OCI-LY7 (cell line): ENCODE data around the gene ESPNL. TPM values are rescaled to one million over a fixed set of nuclear protein-coding genes. Genes with fewer than 3 reads are reported as not detected.

Source experiments
- BruUV-seq: library from RNA; stranded (reverse); fragments of 400-500 nt; replicated peaks from 2 replicates; lab custom pipeline; 2021; lab: Mats Ljungman, UMichigan
- CTCF ChIA-PET: fragments of 300-600 bp; sonication (Branson Sonifier 250); formaldehyde crosslinking; loops from one replicate; lab custom pipeline; 2022; ENCODE audit warnings: antibody characterized with exemption; ENCODE audit not compliant: unreplicated experiment; lab: Charles Lee
- POLR2A ChIA-PET: fragments of 300-600 bp; sonication (Branson Sonifier 250); formaldehyde crosslinking; loops from one replicate; lab custom pipeline; 2022; ENCODE audit warnings: antibody characterized with exemption; lab: Charles Lee
- DNase-seq: peaks from one replicate; pipeline ENCODE4 v3.0.0-alpha.2; 2015; ENCODE audit warnings: low spot score
- H2AFZ ChIP-seq: fragments of 200-600 bp; sonication (generic), shearing (Covaris generic); 2 replicates; pipeline ENCODE4 v1.6.1; 2014; ENCODE audit warnings: mild to moderate bottlenecking, antibody characterized with exemption, low read length, moderate library complexity
- H3K27ac ChIP-seq: fragments of 200-600 bp; sonication (generic); 2 replicates; pipeline ENCODE4 v1.5.1; 2014; ENCODE audit warnings: mixed run types, low read depth, mild to moderate bottlenecking, moderate library complexity, low read length, inconsistent platforms; ENCODE audit not compliant: poor library complexity, severe bottlenecking
- H3K36me3 ChIP-seq: fragments of 200-600 bp; sonication (generic); 2 replicates; pipeline ENCODE4 v1.6.1; 2014; ENCODE audit warnings: mild to moderate bottlenecking, antibody characterized with exemption, low read length, moderate library complexity, mixed read lengths; ENCODE audit not compliant: insufficient read depth
- H3K4me1 ChIP-seq: fragments of 200-600 bp; sonication (generic); 2 replicates; pipeline ENCODE4 v1.5.1; 2014; ENCODE audit warnings: mild to moderate bottlenecking, low read length; ENCODE audit not compliant: insufficient read depth, poor library complexity, severe bottlenecking
- H3K4me2 ChIP-seq: fragments of 200-600 bp; sonication (generic); 2 replicates; pipeline ENCODE4 v1.6.1; 2014; ENCODE audit warnings: mild to moderate bottlenecking, low read length
- H3K4me3 ChIP-seq: fragments of 200-600 bp; sonication (generic); 2 replicates; pipeline ENCODE4 v1.5.1; 2014; ENCODE audit warnings: mild to moderate bottlenecking, low read depth, low read length; ENCODE audit not compliant: poor library complexity, severe bottlenecking
- H3K79me2 ChIP-seq: fragments of 200-600 bp; sonication (generic); 2 replicates; pipeline ENCODE4 v1.6.1; 2016; ENCODE audit warnings: low read depth, mild to moderate bottlenecking, low read length, moderate library complexity, mixed read lengths; ENCODE audit not compliant: insufficient read depth
- H3K9me2 ChIP-seq: fragments of 200-600 bp; sonication (generic); 2 replicates; pipeline ENCODE4 v1.6.1; 2016; ENCODE audit warnings: mild to moderate bottlenecking, low read length, mixed read lengths; ENCODE audit not compliant: insufficient read depth
- H3K9me3 ChIP-seq: fragments of 200-600 bp; sonication (generic); 2 replicates; pipeline ENCODE4 v1.6.1; 2014; ENCODE audit warnings: mild to moderate bottlenecking, mixed run types, low read length, mixed read lengths
- H4K20me1 ChIP-seq: fragments of 200-600 bp; sonication (generic); 2 replicates; pipeline ENCODE4 v1.6.1; 2014; ENCODE audit warnings: mild to moderate bottlenecking, antibody characterized with exemption, low read length, moderate library complexity, mixed read lengths; ENCODE audit not compliant: insufficient read depth
- EZH2phosphoT487 ChIP-seq: fragments of 200-600 bp; sonication (generic); IDR thresholded peaks from 2 replicates; pipeline ENCODE4 v1.6.1; 2018; ENCODE audit warnings: low read depth, borderline replicate concordance, mild to moderate bottlenecking, mixed run types, antibody characterized with exemption, low read length, moderate library complexity, mixed read lengths
- intact Hi-C: fragments of 100-400 bp; cut with micrococcal nuclease; formaldehyde crosslinking; loops from one replicate; pipeline ENCODE4 v1.10.0; 2022; ENCODE audit not compliant: unreplicated experiment
- total RNA-seq, 2 experiments: library from RNA; depleted of rRNA in 1 of 2; stranded (reverse); fragments of >200 nt in 1 of 2; shearing (Covaris generic) in 1 of 2; gene quantifications; 2 replicates each; pipeline ENCODE4 v1.2.3, GENCODE V29; 2014 to 2022
- TF ChIP-seq, protein P1 (sequence below): fragments of 200-600 bp; sonication (generic); conservative IDR thresholded peaks from 2 replicates; pipeline ENCODE4 v1.5.1; 2014; ENCODE audit warnings: mild to moderate bottlenecking, antibody characterized with exemption, low read length, moderate library complexity, mixed read lengths

ESPNL gene
- total RNA-seq, 2 experiments from 2014 or later = 5.0 to 7.7 TPM

DNA sequence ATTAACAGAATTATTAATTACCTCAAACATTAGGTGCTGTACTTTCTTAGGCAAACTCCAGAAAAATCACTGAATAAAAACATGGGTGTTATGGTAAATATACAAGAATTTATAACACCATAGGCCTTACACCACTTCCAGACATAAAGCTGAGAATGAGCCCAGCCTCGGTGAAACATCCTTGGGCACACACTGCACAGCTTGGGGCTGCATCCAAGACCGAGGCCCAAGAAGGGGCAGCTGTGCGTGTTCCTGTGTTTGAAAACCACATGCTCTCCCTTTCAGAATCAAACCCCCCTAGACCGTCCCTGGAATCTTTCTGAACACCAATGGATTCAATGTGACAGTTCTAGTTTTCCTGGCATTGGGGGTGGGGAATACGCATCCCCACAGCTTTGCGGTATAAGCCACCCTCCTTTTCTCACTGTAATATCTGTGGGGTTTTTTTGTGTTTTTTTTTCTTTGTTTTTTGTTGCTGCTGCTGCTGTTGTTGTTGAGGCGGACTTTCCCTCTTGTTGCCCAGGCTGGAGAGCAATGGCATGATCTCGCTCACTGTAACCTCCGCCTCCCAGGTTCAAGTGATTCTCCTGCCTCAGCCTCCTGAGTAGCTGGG, 71.5 kb downstream of the ESPNL start:
- H3K27ac ChIP-seq = peak overlapping the region; percentile 35
- H4K20me1 ChIP-seq = no peaks in the 10 kb centered on the region
- CTCF ChIA-PET = no interaction called here
- no peak overlapping the region for H2AFZ ChIP-seq
- POLR2A ChIA-PET = interaction anchor here (0.7 kb wide), 2 partner anchors 125 to 281 kb away, joined by 3 to 5 read pairs; no protein-coding TSS in a partner anchor
- H3K79me2 ChIP-seq = no peaks in the 10 kb centered on the region
- DNase-seq = no peak
- H3K4me1 ChIP-seq = peaks cover 28% of the 10 kb centered on the region
- no peak for TF ChIP-seq EZH2phosphoT487
- TF ChIP-seq, protein P1, sequence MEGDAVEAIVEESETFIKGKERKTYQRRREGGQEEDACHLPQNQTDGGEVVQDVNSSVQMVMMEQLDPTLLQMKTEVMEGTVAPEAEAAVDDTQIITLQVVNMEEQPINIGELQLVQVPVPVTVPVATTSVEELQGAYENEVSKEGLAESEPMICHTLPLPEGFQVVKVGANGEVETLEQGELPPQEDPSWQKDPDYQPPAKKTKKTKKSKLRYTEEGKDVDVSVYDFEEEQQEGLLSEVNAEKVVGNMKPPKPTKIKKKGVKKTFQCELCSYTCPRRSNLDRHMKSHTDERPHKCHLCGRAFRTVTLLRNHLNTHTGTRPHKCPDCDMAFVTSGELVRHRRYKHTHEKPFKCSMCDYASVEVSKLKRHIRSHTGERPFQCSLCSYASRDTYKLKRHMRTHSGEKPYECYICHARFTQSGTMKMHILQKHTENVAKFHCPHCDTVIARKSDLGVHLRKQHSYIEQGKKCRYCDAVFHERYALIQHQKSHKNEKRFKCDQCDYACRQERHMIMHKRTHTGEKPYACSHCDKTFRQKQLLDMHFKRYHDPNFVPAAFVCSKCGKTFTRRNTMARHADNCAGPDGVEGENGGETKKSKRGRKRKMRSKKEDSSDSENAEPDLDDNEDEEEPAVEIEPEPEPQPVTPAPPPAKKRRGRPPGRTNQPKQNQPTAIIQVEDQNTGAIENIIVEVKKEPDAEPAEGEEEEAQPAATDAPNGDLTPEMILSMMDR = no peak
- H3K36me3 ChIP-seq = peaks cover 73% of the 10 kb centered on the region
- intact Hi-C loops = no loop called here
- BruUV-seq = no TSS peak
- H3K9me3 ChIP-seq = no peaks in the 10 kb centered on the region
- peak overlapping the region; percentile 23; the same call in 1 of the 2 replicates for H3K4me2 ChIP-seq
- no peaks in the 10 kb centered on the region for H3K9me2 ChIP-seq
- no peak overlapping the region for H3K4me3 ChIP-seq

DNA sequence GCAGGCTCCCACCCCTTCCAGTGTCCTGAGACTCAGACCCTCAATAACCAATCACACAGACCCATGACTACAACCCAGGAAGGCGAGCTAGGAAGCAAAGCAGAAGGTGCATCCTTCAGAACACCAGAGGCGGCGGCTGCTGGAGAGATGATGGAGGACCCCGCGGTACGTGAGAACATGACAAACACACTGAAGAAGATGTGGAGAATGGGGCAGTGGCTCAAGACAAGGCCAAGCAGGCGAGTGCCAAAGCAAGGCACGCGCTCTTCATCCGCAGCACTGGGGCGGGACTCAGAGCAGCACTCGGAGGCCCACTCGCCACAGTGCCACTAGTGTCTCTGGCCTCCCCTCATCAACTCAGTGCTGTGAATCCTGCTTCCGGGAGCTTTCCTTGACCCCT, 72.3 kb downstream of the ESPNL start:
- Histone ChIP-seq H4K20me1 (no peaks in the 10 kb centered on the region), H3K79me2 (no peaks in the 10 kb centered on the region), H3K36me3 (peaks cover 80% of the 10 kb centered on the region), H2AFZ (no peak overlapping the region), H3K9me2 (no peaks in the 10 kb centered on the region), H3K9me3 (no peaks in the 10 kb centered on the region), H3K27ac (no peak overlapping the region), H3K4me2 (no peak overlapping the region), H3K4me3 (no peak overlapping the region), H3K4me1 (peaks cover 28% of the 10 kb centered on the region)
- DNase-seq = no peak
- no TSS peak for BruUV-seq
- intact Hi-C loops = no loop called here
- CTCF ChIA-PET = no interaction called here
- TF ChIP-seq, protein P1 = no peak
- no peak for TF ChIP-seq EZH2phosphoT487
- POLR2A ChIA-PET = no interaction called here

DNA sequence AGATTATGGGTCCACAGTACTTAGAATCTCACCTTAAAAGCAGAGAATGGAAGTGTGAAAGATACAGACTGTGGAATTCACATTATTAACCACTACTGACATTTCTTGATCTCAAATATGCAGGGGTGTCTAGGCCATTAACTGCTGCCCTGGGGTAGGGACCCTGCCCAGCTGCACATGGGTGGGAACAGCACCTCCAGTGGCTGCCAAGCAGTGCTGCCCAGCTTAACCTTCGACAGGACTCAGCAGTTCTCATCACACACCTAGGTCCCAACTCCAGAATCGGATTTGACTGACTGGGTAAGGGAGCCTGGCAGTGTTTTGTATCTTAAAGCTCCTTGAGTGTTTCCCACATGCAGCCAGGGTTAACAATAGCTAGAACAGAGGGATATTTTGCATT, 73.6 kb downstream of the ESPNL start:
- POLR2A ChIA-PET = no interaction called here
- H3K27ac ChIP-seq = no peak overlapping the region
- H3K9me3 ChIP-seq = no peaks in the 10 kb centered on the region
- H3K4me3 ChIP-seq = no peak overlapping the region
- intact Hi-C loops = no loop called here
- TF ChIP-seq, protein P1 = peak; percentile 63
- no peak for TF ChIP-seq EZH2phosphoT487
- H3K4me2 ChIP-seq = no peak overlapping the region
- H4K20me1 ChIP-seq = no peaks in the 10 kb centered on the region
- peaks cover 93% of the 10 kb centered on the region for H3K36me3 ChIP-seq
- H3K9me2 ChIP-seq = no peaks in the 10 kb centered on the region
- peak; percentile 18 for DNase-seq
- CTCF ChIA-PET = no interaction called here
- H3K79me2 ChIP-seq = no peaks in the 10 kb centered on the region
- no peak overlapping the region for H2AFZ ChIP-seq
- no TSS peak for BruUV-seq
- peaks cover 28% of the 10 kb centered on the region for H3K4me1 ChIP-seq
